ENCODE data around the gene OPCML.

GRCh38 chr11:133305208-133305956, 226.9 kb downstream of the OPCML start:
- TF ChIP-seq CTCF (IDR thresholded peaks at IDR 0.05; ENCODE audit: low read length), result no peak
- no peak for TF ChIP-seq EZH2 (IDR thresholded peaks at IDR 0.05; ENCODE audit: borderline replicate concordance, low read length)

All from OCI-LY1 (cell line).